Measurements from ENCODE around the gene SS18L1.
A peak's percentile ranks its signal among the peaks of the same experiment; 100 is the strongest.

Gene SS18L1

GRCh38 chr20:62174021-62174804 lies 30.6 kb downstream of the SS18L1 start:
- no peak for DNase-seq (ENCODE audit: low spot score)

DNA sequence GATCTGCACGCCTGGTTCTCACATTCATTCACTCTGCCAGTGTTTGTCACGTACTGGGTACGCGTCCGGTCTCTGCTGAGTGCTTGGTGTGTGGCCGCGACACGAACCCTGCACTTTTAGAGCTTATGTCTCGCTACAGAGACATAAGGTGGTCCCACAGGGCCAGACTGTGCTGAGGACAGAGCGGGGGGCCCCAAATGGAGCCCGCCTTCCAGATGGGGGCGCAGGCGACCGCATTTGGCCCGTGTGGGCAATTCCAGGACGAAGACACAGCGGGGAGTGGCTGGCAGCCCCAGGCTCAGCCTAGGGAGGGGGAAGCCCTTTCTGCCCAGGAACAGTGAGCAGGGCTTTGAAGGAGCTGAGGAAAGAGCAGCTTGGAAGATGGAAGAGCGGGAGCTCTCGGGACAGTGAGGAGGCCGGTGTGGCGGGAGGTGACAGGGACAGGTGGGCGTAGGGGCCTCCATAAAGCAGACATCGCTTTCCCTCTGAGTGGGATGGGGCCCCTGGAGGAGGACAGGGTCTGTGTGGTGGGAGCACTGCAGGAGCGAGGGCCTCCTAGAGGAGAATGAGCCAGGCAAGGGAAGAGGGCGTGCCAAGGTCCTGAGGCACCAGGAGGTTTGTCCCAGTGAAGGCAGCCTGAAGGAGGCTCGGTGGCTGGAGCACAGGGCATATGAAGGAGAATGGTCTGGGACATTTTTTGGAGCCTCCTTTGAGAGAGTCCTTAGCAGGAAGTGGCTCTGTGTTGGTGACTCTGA lies 31.5 kb downstream of the SS18L1 start:
- DNase-seq (ENCODE audit: low spot score), result no peak

GRCh38 chr20:62175711-62176110 lies 32.1 kb downstream of the SS18L1 start:
- DNase-seq (ENCODE audit: low spot score), result no peak

GRCh38 chr20:62176866-62177265 lies 33.3 kb downstream of the SS18L1 start:
- no peak for DNase-seq (ENCODE audit: low spot score)

DNA sequence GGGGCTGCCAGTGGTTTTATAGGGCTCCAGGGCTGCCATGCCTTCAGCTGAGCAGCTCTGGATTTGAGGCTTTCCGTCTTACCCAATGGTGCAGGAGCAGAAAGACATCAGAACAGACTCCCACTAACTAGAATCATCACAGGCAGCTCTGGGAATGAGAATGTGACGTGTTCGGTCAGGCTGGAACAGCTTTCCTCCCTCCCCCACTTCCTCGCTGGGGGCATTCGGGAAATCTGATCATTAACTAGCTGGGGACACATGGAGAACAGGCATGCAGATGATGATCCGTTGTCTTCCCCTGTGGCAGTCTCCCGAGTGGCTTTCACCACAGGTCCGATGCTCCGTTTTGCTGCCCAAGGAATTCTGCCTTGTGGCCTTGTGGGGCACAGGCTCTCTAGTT lies 33.7 kb downstream of the SS18L1 start:
- DNase-seq (ENCODE audit: low spot score), result no peak

DNA sequence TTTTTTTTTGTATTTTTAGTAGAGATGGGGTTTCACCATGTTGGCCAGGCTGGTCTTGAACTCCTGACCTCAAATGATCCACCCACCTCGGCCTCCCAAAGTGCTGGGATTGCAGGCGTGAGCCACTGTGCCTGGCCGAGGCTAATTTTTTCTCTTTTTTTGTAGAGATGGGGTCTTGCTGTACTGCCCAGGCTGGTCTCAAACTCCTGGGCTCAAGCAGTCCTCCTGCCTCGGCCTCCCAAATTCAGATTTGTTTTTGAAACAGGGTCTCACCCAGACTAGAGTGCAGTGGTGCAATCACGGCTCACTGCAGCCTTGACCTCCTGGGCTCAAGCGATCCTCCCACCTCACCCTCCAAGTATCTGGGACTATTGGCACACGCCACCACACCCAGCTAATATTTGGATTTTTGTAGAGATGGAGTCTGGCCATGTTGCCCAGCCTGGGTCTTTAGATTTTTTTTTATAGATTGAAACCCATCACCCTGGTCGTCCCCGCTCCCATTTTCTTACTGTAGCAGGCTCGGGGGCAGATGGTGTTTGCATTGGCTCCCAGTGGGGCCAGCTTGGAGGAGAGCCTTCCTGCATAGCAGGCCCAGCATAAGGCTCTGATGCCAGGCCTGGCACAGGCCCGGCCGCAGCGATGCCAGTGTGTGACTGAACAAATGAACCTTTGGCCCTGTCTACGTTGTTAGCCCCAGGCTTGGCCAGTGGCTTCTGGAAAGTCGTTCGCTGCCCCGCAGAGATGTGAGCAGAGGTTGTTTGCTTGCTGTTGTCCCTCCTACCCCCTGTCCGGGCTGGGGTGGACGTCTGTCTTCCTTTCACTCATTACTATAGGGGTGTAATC lies 35.0 kb downstream of the SS18L1 start:
- DNase-seq (ENCODE audit: low spot score), result no peak

DNA sequence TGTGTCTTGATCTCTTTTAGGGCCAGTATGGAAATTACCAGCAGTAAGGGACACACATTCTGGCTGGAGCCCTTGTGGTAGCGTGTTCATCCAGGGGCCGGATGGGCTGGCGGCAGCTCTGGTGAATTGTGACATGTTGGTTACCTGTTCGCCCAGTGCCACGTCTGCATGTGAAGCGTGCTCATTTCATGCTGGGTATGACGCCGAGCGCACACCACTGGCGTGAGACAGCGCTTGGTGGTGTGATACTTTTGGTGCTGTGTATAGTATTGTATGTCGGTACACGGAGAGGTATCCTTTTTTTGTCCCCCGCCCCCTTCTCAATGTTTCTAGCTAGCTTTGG lies 35.6 kb downstream of the SS18L1 start:
- no peak for DNase-seq (ENCODE audit: low spot score)

DNA sequence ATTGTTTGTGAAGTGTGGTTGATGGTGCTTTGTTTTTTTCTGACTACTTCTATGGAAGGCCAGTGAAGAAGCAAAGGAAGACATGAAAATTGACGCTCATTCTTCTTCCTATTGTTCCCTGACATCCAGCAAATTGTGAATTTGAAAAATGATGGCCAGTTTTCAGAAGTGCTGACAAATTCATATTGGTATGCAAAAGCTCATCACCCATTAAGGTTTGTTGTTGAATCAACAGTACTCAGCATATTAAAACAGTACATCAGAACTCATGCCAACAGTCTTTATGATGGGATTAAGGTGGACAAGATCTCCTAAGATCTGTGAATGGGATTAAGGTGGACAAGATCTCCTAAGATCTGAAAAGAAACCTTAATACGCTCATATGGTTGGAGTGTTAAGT lies 38.2 kb downstream of the SS18L1 start:
- no peak for DNase-seq (ENCODE audit: low spot score)

- DNase-seq (ENCODE audit: low spot score), result peak; percentile 92
Observed at GRCh38 chr20:62182469-62183425, 39.2 kb downstream of the SS18L1 start, which contains the start of gene MTG2. MTG2 (plus strand) TSS chr20:62183028; CDS start chr20:62193421, 10,393 bp downstream.

- no peak for DNase-seq (ENCODE audit: low spot score)
Observed at GRCh38 chr20:62183426-62184142, 40.0 kb downstream of the SS18L1 start.

- no peak for DNase-seq (ENCODE audit: low spot score)
Observed at GRCh38 chr20:62186096-62186426, 42.5 kb downstream of the SS18L1 start.

DNA sequence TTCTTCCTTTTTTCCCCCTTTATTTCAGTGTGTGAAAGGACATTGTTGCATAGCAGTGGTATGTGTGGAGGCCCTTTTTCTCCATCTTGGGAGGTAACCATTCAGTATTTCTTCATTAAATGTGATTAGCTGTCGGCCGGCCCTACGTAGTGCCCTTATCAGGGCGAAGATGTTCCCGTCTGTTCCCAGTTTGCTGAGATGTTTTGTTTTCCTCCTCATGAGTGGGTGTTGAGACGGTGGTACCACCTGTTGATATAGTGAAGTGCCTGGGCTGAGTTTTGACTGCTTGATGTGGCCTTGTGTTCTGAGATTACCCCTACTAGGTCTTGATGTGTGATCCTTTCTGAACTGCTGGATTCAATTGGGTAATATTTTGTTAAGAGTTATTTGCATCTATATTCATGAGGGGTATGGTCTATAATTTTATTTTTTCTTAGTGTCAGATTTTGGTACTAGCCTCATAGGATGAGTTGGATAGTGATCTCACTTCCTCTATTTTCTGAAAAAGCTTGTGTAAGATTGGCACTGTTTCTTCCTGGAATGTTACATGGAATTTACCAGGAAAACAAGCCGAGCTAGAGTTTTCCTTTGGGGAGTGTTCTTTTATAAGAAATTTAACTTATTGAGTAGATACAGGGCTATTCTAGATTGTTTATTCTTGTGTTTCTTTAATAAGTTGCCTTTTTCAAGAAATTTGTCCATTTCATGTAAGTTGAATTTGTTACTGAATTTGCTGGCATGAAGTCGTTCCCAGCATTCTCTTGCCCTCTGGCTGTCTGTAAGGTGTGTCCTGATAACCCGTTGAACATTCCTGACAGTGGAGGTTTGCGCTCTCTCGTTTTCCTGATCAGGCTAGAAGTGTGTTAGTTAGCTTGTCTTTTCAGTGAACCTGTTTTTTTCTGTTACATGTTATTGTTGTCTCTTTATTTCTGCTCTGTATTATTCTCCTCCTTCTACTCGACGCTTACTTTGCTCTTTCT lies 43.6 kb downstream of the SS18L1 start:
- DNase-seq (ENCODE audit: low spot score), result no peak

DNA sequence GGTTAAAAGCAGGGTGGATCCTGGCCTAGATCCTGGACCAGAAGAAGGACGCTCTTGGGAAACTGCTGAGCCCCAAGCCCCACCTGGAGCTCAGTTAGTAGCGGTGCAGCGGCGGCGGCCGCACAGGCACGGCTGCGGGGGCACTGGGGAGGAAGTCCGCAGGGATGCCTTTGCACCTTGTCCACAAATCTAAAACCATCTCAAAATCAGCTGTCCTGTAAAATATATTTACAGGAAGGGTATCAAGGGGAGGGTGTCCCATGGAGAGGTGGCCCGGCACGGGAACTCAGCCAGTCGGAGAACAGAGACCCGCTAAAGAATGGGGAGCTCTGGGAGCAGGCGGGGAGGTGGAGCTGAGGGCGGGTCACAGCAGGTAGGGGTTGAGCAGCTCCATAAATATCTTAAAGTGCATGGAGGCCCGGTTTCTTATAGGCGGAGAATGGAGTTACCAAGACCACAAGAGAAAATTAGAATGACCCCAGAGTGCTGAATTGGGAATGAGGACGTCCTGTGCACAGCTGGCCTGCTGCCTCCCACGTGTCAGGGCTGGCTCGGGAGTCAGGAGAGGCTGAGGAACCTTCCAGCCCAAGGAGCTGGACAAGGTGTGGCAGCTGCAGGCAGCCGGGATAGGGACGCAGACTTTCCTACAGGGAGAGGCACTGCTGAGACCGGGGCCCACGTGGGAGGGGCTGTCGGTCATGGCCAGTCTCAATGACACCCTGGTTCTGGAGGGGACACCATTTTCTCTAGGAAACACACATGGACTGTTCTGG lies 47.3 kb downstream of the SS18L1 start:
- DNase-seq (ENCODE audit: low spot score), result no peak

DNA sequence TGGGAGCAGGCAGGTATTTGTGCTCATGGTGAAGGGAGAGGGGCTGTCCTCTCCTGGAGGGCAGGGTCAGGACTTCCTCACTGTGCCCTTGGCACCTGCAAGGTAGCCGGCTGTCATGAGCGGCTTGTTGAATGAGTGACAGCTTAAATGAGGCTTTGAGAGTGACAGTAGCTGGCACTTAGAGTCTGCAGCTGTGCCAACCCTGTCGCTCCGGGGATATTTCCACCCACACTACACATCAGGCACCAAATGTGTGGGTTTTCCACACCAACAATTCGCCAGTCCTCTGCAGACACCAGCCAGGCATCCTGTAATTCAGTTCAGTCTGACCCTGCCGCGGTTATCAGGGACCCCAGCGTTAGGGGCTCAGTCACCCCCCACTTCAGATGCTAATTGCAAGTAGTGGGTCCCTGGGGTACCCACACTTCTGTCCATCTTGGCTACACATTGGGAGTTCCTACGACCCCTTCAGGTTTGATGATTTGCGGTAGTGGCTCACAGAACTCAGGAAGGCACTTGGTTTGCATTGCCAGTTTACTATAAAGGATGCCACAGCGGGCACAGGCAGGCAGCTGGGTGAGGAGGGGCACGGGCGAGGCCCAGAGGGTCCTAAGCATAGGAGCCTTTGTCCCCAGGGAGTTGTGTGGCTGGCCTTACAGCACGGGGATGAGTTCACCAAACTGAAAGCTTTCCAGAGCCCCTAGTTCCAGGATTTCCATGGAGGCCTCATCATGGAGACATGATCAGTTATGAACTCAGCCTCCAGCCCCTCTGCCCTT lies 48.4 kb downstream of the SS18L1 start:
- DNase-seq (ENCODE audit: low spot score), result no peak

GRCh38 chr20:62192635-62193034 lies 49.1 kb downstream of the SS18L1 start:
- DNase-seq (ENCODE audit: low spot score), result no peak

GRCh38 chr20:62193079-62194025 lies 49.8 kb downstream of the SS18L1 start:
- no peak for DNase-seq (ENCODE audit: low spot score)

DNA sequence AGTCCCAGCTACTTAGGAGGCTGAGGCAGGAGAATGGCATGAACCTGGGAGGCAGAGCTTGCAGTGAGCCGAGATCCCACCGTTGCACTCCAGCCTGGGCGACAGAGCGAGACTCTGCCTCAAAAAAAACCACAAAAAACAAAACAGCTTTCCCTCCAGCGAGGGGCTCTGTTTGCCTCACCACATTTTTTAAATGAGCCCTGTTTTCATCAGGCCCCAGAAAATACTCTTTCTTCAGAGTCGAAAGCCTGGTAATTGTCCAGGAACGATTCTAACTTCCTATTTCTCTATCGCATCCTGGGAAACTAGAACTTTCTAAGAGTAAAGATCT lies 51.5 kb downstream of the SS18L1 start:
- no peak for DNase-seq (ENCODE audit: low spot score)

All from globus pallidus (tissue), 1 donor.